ENCODE measurements around the gene ANKDD1A.

Gene ANKDD1A

DNA sequence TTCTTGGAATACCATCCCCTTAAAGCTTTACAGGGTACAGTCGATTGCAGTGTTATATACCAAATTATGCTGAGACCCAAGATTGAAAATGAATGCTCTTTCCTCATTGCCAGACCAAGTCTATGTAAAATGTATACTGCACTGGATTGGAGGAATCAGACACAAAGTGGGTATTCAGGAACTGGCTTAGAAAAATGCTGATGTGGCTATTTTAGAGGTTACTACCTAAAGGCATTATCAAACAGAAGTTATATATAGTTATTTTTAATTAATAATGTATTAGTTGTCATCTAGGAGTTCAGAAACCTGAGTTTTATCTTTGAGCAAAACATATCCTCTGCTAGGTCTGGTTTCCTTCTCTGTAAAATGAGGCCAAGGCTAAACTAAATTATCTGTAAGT is 81.6 kb downstream of the ANKDD1A start:
- no peaks in the 10 kb centered on the region for H3K9me3 ChIP-seq (ENCODE audit: severe bottlenecking)
- H3K27ac ChIP-seq = no peak overlapping the region
- no peaks in the 10 kb centered on the region for H3K27me3 ChIP-seq (ENCODE audit: insufficient read depth, low read depth, severe bottlenecking)
- no peaks in the 10 kb centered on the region for H3K36me3 ChIP-seq
- TF ChIP-seq, protein P1, sequence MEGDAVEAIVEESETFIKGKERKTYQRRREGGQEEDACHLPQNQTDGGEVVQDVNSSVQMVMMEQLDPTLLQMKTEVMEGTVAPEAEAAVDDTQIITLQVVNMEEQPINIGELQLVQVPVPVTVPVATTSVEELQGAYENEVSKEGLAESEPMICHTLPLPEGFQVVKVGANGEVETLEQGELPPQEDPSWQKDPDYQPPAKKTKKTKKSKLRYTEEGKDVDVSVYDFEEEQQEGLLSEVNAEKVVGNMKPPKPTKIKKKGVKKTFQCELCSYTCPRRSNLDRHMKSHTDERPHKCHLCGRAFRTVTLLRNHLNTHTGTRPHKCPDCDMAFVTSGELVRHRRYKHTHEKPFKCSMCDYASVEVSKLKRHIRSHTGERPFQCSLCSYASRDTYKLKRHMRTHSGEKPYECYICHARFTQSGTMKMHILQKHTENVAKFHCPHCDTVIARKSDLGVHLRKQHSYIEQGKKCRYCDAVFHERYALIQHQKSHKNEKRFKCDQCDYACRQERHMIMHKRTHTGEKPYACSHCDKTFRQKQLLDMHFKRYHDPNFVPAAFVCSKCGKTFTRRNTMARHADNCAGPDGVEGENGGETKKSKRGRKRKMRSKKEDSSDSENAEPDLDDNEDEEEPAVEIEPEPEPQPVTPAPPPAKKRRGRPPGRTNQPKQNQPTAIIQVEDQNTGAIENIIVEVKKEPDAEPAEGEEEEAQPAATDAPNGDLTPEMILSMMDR (IDR thresholded peaks at IDR 0.05; ENCODE audit: low read depth, low read length) = no peak
- no peak for DNase-seq
- H3K4me3 ChIP-seq (ENCODE audit: low read depth, low read length) = no peak overlapping the region

GRCh38 chr15:64997066-64997465 is 85.4 kb downstream of the ANKDD1A start:
- TF ChIP-seq, protein P1 (IDR thresholded peaks at IDR 0.05; ENCODE audit: low read depth, low read length) = no peak
- Histone ChIP-seq H3K36me3 (no peaks in the 10 kb centered on the region), H3K9me3 (ENCODE audit: severe bottlenecking) (no peaks in the 10 kb centered on the region), H3K4me3 (ENCODE audit: low read depth, low read length) (no peak overlapping the region), H3K27me3 (ENCODE audit: insufficient read depth, low read depth, severe bottlenecking) (no peaks in the 10 kb centered on the region), H3K27ac (no peak overlapping the region)
- no peak for DNase-seq

DNA sequence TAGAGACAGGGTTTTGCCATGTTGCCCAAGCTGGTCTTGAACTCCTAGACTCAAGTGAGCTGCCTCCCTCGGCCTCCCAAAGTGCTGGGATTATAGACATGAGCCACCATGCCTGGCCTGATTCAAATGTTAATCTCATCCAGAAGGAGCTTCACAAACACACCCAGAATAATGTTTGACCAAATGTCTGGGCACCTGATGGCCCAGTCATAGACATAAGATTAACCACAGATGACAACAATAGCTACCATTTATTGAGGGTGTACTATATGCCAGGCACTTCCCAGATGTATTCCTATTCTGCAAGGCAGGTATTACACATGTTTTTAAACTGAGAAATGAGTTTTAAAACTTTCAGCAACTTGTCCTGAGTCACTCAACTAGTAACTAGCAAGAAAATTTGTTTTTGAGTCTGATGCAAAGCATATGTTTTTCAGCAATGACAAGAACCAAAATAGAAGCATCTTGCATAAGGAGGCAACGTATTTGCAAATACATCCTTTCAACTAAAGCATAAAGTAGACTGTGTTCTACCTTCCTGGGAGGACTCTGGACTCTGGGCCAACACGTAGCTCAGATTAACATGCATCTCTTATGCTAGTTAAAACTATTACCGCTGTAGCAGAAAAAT is 86.2 kb downstream of the ANKDD1A start:
- Histone ChIP-seq H3K27ac (no peak overlapping the region), H3K27me3 (ENCODE audit: insufficient read depth, low read depth, severe bottlenecking) (no peaks in the 10 kb centered on the region), H3K9me3 (ENCODE audit: severe bottlenecking) (no peaks in the 10 kb centered on the region), H3K4me3 (ENCODE audit: low read depth, low read length) (no peak overlapping the region), H3K36me3 (peaks cover 4% of the 10 kb centered on the region)
- TF ChIP-seq, protein P1 (IDR thresholded peaks at IDR 0.05; ENCODE audit: low read depth, low read length) = no peak
- DNase-seq = no peak

DNA sequence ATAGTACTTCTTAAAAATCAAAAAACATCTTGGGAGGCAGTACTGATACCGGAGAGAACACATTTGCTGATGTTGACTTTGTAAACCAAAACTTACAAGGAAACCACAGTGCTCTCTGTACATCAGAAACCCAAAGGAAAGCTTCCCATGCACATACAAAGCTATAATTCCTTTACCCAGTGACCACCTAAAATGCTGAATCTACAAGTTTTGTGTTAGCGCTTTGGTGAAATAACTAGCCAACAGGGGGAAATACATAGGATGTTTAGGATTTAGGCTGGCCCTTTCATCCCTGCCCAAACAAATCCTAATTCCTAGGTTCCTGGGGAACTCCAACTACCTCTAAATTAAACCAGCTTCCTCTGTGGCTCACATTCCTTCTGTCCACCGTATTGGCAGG is 93.3 kb downstream of the ANKDD1A start:
- Histone ChIP-seq H3K27me3 (ENCODE audit: insufficient read depth, low read depth, severe bottlenecking) (no peaks in the 10 kb centered on the region), H3K4me3 (ENCODE audit: low read depth, low read length) (no peak overlapping the region), H3K27ac (no peak overlapping the region), H3K9me3 (ENCODE audit: severe bottlenecking) (no peaks in the 10 kb centered on the region), H3K36me3 (peaks cover 4% of the 10 kb centered on the region)
- TF ChIP-seq, protein P1 (IDR thresholded peaks at IDR 0.05; ENCODE audit: low read depth, low read length) = no peak
- no peak for DNase-seq

- peaks cover 4% of the 10 kb centered on the region for H3K36me3 ChIP-seq
- no peak overlapping the region for H3K4me3 ChIP-seq (ENCODE audit: low read depth, low read length)
- no peaks in the 10 kb centered on the region for H3K9me3 ChIP-seq (ENCODE audit: severe bottlenecking)
- no peak for DNase-seq
- H3K27me3 ChIP-seq (ENCODE audit: insufficient read depth, low read depth, severe bottlenecking) = no peaks in the 10 kb centered on the region
- H3K27ac ChIP-seq = no peak overlapping the region
- TF ChIP-seq, protein P1 (IDR thresholded peaks at IDR 0.05; ENCODE audit: low read depth, low read length) = no peak
These were observed 95.2 kb downstream of the ANKDD1A start for GRCh38 chr15:65006876-65007275.
